Measurements from ENCODE around the gene ANO2.
"Not testable (repeated sequence)": the region's sequence is repeated elsewhere in the genome, so short reads cannot be mapped to it uniquely, and the experiment has no call there.

The ANO2 gene

GRCh38 chr12:5571115-5571514 is 373.9 kb downstream of the ANO2 start:
- no peak for DNase-seq

- no peak for DNase-seq
Measured at GRCh38 chr12:5570416-5570815, 374.6 kb downstream of the ANO2 start.

GRCh38 chr12:5568325-5568981 is 376.6 kb downstream of the ANO2 start:
- no peak for DNase-seq

- peak; percentile 14 to 41 for DNase-seq
Measured at GRCh38 chr12:5567016-5567725, 377.9 kb downstream of the ANO2 start.

GRCh38 chr12:5565933-5566599 is 379.0 kb downstream of the ANO2 start:
- no peak for DNase-seq

GRCh38 chr12:5562581-5562980 is 382.5 kb downstream of the ANO2 start:
- DNase-seq, result no peak

- DNase-seq, result no peak
Measured at GRCh38 chr12:5561846-5562245, 383.2 kb downstream of the ANO2 start.

DNA sequence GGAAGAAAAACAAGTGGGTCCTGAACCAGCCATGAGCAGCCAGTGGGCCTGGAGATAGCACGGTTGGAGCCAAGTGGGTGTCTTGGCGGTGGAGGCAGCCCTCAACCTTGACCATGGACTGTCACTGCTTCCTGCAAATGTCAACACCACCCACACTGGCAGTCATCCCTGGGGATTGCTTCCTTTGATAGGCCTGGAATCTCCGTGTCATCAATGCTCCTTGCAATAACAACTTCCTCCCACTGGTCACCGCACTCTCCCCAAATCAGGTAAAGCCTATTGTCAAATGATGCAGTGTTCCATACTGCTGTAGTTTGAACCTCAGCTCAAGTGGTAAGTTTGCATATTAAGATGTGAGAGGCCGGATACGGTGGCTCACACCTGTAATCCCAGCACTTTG is 384.0 kb downstream of the ANO2 start:
- DNase-seq, result no peak

- DNase-seq, result no peak
Measured at GRCh38 chr12:5560265-5560664, 384.8 kb downstream of the ANO2 start.

DNA sequence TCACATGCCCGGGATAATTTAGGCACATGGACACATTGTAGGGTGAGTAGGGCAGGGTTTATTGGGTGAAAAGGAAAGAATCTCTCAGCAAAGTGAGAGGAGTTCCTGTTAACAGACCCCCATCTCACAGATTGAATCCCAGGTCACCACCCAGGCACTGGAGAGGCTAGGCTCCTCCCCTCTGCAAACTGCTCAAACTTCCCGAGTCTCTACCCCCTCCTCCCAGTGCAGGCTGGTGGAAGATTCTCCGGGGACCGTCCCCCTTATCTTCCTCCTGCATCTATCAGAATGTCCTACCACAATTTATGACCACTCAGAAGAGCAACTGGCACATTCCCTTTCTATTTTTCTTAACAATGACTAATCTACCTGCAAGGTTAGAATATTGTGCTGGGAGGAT is 387.2 kb downstream of the ANO2 start:
- DNase-seq, result no peak

DNA sequence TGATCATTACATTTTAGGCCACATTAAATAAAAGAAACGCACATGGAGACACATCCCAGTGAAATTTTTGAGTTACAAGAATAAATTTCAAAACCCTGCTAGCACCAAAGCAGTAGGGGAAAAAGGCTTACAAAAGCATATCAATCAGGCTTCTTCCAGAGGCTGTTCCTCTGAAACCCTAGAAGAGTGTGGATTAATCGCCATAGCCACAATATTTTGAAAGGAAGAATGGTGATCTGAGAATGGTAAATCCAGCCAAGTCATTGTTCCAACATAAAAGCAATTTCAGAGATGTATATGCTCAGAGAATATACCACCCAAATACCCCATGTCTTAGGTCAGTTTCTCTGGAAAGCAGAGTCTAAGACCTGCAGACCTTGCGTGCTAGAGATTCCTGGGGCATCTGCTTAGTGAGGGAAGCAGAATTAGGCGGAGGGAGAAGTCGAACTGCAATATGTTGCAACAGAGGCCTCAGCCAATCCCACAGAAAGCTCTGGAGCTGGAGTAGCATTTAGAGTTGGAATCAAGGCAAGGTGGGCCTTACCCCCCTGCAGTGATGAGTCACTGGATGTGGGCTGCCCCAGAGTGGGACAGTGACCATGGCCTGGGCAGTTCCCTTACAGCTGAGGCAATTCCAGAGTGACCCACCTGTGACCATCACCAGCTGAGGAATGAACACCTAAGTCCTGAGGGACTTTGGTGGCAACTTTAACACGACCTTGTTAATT is 387.9 kb downstream of the ANO2 start:
- DNase-seq, result no peak

DNA sequence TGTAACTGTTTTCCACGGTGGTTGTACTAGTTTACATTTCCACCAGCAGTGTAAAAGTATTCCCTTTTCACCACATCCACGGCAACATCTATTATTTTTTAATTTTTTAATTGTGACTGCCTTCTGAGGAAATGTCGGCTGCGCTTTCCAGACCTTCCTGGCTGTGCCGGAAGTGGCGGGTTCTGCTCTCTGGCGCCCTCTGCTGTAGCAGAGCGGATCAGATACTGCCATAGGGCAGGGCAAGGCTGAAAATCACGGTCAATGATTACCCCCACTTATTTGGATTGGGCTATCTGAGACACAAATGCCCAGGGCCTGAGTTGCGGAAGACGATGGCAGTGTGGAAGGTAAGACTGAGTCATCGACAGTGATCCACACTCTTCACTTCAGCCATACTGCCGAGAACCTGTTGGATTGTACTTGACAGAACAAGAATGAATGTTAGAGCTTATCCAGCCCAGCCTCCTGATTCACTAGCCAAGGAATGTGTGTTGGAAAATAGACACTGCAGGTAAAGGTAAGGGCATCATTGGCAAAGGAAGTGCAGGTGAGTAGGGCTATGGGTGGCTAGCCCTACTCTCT is 388.9 kb downstream of the ANO2 start:
- DNase-seq, result no peak

- DNase-seq, result no peak
Measured at GRCh38 chr12:5554711-5555110, 390.3 kb downstream of the ANO2 start.

DNA sequence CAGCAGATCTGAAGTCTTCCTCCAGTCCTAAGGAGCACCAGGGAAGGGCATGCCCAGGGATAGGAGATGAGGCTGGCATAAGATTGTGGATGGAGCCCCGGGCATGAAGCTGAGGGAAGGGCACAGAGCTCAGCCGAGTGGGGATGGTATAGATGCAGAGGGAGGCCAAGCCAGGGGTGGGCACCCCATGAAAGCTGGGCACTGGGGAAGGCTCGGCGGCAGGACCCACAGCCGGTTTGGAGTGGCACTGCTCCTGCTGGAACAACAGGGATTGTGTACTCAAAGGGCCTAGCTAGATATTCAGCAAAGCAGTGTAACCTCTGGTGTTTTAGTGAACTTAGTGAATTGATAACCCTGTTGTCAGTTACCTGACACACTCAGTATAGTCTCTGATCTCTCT is 396.0 kb downstream of the ANO2 start:
- DNase-seq, result no peak

GRCh38 chr12:5548152-5548943 is 396.7 kb downstream of the ANO2 start:
- no peak for DNase-seq

- DNase-seq, result no peak
Measured at GRCh38 chr12:5546616-5547015, 398.4 kb downstream of the ANO2 start.

- no peak for DNase-seq
Measured at GRCh38 chr12:5537771-5538170, 407.3 kb downstream of the ANO2 start.

DNA sequence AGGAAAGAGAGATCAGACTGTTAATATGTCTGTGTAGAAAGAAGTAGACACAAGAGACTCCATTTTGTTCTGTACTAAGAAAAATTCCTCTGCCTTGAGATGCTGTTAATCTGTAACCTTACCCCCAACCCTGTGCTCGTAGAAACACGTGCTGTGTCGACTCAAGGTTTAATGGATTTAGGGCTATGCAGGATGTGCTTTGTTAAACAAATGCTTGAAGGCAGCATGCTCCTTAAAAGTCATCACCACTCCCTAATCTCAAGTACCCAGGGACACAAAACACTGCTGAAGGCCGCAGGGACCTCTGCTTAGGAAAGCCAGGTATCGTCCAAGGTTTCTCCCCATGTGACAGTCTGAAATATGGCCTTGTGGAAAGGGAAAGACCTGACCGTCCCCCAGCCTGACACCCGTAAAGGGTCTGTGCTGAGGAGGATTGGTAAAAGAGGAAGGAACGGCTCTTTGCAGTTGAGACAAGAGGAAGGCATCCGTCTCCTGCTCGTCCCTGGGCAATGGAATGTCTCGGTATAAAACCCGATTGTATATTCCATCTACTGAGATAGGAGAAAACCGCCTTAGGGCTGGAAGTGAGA is 407.9 kb downstream of the ANO2 start:
- not testable (repeated sequence) for DNase-seq

GRCh38 chr12:5535541-5535940 is 409.5 kb downstream of the ANO2 start:
- no peak for DNase-seq

- DNase-seq, result no peak
Measured at GRCh38 chr12:5534426-5535199, 410.4 kb downstream of the ANO2 start.

DNA sequence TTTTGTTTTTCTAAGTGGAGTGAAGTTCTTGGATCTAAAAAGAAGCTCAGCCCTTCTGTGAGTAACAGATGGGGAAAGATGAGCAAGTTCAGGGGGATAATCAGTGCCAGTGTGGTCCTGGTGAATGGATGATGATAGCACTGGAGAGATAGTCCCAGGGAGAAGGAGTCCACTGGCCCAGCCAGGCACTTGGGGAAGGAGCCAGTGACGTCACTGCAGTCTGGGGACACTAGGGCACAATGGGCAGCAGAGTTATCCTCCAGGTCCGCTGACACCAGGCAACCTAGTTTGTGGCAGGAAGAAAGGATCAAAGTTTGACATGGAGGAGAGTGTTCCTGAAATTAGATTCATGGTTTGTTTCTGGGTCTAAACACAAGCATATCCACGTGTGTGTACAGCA is 411.7 kb downstream of the ANO2 start:
- no peak for DNase-seq
